HFF-Myc (cell line): ENCODE results near the gene AKR1C8.
"Not testable (repeated sequence)": the region's sequence is repeated elsewhere in the genome, so short reads cannot be mapped to it uniquely, and the experiment has no call there.

Source experiments
- DNase-seq: peaks from one replicate; pipeline ENCODE4 v3.0.0-alpha.2; 2011; ENCODE audit warnings: low read depth; ENCODE audit errors: extremely low read depth
- H3K4me3 ChIP-seq: replicated peaks from 2 replicates; pipeline ENCODE4 v1.5.1; 2011; ENCODE audit warnings: low read depth, mild to moderate bottlenecking, control low read depth, low read length
- CTCF ChIP-seq: IDR thresholded peaks from 2 replicates; pipeline ENCODE4 v1.5.1; 2012; ENCODE audit warnings: mild to moderate bottlenecking, low read depth, low read length, control low read depth; ENCODE audit errors: missing control alignments

AKR1C8 gene

GRCh38 chr10:5147255-5147980 is 37.5 kb downstream of the AKR1C8 start:
- DNase-seq = no peak
- no peak overlapping the region for H3K4me3 ChIP-seq
- no peak for TF ChIP-seq CTCF

- H3K4me3 ChIP-seq = no peak overlapping the region
- TF ChIP-seq CTCF = no peak
- DNase-seq = no peak
Measured at GRCh38 chr10:5146920-5147254, 38.1 kb downstream of the AKR1C8 start.

GRCh38 chr10:5143137-5143536 is 41.8 kb downstream of the AKR1C8 start:
- no peak overlapping the region for H3K4me3 ChIP-seq
- no peak for DNase-seq
- TF ChIP-seq CTCF = no peak

- no peak for DNase-seq
- H3K4me3 ChIP-seq = no peak overlapping the region
- no peak for TF ChIP-seq CTCF
Measured at GRCh38 chr10:5142199-5142598, 42.8 kb downstream of the AKR1C8 start.

GRCh38 chr10:5137699-5138098 is 47.3 kb downstream of the AKR1C8 start:
- DNase-seq, H3K4me3 ChIP-seq: not testable (repeated sequence)

- DNase-seq = no peak
- TF ChIP-seq CTCF = no peak
- H3K4me3 ChIP-seq = no peak overlapping the region
Measured at GRCh38 chr10:5136468-5137087, 48.4 kb downstream of the AKR1C8 start.

- no peak for DNase-seq
- H3K4me3 ChIP-seq = no peak overlapping the region
- TF ChIP-seq CTCF = no peak
Measured at GRCh38 chr10:5135581-5135980, 49.4 kb downstream of the AKR1C8 start.
